8988T (cell line): ENCODE results near the gene DPAGT1.
A peak's percentile ranks its signal among the peaks of the same experiment; 100 is the strongest.
"Not testable (repeated sequence)": the region's sequence is repeated elsewhere in the genome, so short reads cannot be mapped to it uniquely, and the experiment has no call there.

ENCODE experiments used
- DNase-seq: peaks from one replicate; pipeline ENCODE4 v3.0.0; 2011

The DPAGT1 gene

DNA sequence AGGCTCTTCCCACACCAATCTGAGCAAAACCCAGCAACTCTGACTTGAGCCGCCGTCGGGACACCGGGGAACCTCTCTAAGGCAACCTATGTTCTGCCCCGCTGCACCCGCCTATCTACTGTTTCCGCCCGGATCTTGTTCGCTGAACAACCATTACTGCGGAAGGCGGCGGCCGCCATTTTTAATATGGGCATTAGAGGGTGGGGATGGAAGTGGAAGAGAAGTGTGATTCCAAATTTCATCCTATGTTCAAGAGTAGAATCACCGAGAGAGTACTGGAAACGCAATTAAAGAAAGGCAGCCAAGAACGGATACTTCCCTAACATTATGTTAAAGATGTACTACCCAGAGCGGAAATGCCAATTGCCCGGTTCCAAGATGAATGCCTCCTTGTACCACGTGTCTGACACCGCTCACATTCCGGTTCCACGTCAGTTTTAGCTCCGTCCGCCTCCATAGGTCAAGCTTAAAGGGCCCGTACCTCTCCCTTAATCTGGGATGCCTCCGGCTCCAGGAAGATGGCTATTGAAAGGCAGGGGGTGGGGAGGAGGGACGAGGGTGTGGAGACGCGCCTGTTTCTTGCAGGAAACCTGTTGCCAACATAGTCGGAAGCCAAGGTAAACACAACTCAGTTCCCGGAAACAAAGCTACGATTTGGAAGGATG lies at the start of gene DPAGT1:
DPAGT1 (minus strand) TSS at position 95 of the 665 bp plus-strand sequence. CDS start 198 bp downstream, outside the sequence.
- DNase-seq = peak; percentile 84

DNA sequence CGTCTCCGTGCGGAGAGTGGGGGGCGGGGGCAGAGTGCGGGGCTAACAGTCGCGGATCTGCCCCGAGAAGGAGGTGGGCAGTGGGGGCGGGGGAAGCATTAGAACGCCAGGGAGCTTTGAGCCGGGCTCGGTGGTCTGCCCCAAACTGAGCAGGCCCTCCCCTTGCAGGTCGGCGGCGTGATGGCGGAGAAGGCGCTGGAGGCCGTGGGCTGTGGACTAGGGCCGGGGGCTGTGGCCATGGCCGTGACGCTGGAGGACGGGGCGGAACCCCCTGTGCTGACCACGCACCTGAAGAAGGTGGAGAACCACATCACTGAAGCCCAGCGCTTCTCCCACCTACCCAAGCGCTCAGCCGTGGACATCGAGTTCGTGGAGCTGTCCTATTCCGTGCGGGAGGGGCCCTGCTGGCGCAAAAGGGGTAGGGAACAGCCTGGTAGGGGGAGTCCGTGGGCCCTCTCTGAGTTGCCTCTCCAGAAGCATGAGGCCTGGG lies 48.2 kb upstream of the DPAGT1 start:
- DNase-seq = no peak

DNA sequence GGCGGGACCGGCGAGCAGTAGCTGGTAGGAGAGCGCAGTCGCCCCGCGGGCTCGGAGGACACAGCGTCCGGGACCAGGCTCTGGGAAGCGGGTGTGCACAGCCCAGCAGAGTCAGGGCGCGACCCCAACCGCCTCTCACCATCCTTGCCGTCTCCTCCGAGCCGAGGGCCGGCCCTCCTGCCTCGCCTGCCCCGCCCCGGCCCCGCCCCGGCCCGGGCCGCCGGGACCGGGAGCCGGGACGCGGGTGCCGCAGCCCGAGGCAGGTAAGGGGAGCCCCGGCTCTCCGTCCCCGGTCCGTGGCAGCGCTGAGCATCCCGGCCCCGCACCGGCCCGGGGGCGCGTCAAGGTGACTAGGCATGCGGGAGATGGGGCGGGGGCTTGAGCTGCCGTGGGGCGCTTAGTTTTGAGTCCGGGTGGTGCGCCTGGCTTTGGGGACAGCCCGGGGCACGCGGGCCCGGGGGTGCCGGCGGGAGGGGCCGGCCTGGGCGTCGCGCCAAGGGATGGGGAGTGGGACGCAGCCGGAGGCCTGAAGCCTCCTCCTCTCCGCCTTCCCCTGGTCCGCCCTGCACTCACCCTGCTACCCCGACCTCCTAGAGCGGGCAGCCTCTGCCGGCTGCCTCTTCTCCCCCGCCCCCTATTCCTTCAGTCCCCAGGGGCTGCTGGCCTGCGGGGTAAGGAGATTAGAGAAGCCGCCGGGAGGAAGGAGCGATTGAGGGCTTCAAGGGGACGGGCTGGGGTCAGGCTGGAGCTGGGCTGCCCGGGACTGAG lies 47.5 kb upstream of the DPAGT1 start, which contains the start of gene ABCG4:
ABCG4 (plus strand) TSS at position 35 of the 768 bp plus-strand sequence. CDS start 914 bp downstream, outside the sequence.
- DNase-seq = peak; percentile 53

DNA sequence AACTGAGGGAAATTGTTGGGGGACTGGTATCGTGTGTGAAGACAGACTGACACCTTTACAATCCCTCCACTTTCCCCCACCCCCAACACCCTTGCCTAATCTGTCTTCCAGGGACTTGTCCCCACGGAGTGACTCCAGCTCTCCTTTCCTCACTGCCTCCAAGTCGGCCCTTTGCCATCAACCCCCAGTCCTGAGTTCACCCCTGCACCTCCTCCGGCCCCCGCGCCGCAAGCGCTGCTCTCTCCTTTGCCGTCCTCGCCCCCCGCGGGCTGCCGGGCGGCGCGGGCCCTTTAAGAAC lies 47.0 kb upstream of the DPAGT1 start:
- no peak for DNase-seq

DNA sequence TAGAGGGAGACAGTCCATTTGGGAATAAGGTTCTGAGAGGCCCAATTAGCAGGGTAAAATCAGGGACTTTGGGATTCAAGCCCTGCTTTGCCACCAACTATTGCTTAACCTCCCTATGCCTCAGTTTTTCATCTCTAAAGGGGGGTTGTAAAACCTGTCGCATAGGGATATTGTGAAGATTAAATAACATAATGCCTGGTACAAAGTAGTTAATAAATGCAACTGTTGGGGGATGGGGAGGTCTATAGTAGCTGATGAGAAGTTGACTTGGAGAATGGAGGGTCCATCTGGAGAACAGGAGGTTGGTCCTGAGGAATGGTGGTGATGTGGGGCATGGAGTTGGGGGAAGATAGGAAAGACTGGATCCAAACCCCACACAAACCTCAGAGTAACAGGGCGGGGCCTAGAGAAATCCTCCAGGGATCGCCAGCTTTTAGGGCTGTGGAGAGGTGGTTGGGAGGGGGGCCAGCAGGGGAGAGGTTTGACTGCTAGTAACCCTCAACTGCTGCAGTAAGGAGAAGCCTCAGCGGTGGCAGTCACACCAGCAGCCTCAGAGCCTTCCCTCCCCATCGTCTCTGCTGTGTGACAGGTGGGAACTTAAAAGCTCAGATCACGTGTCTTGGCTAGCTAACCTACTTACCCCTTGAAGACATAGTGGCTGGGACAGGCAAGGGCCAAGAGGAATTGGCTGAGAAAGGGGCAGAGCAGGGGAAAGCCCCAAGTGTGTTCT lies 46.1 kb upstream of the DPAGT1 start:
- DNase-seq = no peak

DNA sequence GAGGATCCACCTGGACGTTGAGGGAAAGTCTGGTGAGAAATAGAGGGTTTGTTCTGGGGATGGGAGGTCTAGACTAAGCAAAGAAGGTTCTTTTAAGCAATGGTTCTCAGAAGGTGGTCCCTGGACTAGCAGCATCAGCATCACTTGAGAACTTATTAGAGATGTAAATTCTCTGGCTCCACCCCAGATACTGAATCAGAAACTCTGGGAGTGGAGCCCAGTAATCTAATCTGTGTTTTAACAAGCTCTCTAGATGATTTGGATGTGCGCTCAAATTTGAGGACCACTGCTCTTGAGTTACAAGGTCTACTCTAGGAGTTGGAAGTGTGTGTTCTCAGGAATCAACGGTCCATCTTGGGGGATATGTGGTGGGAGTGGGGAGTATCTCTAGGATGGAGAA lies 43.9 kb upstream of the DPAGT1 start:
- DNase-seq = no peak

DNA sequence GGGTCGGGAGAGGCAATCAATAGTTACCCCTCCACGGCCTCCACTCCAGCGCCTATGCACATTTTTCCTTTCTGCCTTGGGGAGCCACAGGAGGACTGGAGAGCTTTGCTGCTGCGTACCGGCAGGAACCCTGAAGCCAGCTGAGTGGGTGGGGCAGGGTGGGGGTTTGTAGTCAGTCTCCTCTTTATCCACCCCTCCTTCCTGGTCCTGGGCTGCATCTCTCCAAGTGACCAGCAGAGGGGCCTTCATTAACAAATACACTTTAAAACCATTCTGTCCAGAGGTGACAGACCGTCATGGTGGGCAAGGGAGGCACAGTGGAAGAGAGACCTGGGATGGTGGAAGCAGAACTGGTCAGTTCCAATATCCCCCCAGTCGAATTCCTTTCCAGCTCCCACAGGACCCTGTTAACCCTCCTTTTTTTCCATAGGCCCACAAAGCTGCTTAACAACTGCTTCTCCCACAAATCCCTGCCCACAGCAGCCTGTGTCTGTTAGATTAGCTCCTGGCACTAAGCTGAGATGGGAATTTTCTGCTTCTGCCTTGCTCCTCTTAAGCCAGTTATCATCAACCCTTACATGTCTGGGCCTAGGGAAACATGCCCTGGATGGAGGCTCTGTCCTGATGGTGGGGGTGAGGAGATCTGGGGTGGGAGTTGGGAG lies 43.3 kb upstream of the DPAGT1 start:
- peak; percentile 96 for DNase-seq

DNA sequence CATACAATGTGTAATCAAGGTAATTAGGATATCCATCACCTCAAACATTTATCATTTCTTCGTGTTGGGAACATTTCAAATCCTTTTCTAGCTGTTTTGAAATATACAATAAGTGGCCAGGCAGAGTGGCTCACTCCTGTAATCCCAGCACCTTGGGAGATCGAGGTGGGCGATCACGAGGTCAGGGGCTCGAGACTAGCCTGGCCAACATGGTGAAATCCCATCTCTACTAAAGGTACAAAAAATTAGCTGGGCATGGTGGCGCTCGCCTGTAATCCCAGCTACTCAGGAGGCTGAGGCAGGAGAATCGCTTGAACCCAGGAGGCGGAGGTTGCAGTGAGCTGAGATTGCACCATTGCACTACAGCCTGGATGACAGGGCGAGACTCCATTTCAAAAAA lies 37.6 kb upstream of the DPAGT1 start:
- not testable (repeated sequence) for DNase-seq

DNA sequence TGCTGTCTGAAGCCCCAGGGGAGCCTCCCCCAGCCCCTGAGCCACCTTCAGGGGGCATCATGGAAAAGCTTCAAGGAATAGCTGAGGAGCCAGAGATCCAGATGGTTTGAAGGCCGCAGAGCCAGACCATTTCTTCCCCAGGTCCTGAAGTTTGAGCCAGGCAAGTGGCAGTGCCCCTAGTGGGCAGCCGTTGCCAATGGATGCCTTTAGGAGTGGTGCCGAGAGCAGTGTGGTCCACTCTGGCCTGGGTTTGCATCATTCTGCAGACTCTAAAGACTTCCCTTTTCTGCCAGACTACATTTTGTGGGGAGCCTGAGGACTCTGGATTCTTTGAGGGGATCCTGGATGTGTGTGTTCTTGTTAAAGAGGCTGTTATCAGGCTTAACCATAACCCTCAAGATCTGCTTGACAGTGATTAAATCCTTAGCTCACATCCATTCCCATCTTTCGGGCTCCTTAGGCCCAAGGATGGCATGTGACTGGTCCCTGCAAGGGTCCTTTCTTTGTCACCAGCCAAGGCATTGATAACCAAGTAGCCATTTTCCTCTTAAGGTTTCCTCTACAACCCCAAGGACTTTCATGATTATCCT lies 32.8 kb upstream of the DPAGT1 start:
- DNase-seq = no peak

DNA sequence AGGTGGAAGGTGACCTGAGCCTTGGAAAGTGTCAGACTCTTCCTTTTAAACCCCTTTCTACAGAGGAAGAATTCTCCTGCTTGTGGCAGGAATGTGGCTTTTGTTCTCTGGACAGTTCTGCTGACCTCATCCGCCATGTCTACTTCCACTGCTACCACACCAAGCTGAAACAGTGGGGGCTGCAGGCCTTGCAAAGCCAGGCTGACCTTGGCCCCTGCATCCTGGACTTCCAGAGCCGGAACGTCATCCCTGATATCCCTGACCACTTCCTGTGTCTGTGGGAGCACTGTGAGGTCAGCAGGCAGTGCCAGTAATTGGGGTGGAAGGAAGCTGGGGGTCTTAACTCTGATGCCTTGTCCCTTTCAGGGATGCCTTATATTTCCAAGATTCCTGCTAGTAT lies 29.0 kb upstream of the DPAGT1 start:
- no peak for DNase-seq

DNA sequence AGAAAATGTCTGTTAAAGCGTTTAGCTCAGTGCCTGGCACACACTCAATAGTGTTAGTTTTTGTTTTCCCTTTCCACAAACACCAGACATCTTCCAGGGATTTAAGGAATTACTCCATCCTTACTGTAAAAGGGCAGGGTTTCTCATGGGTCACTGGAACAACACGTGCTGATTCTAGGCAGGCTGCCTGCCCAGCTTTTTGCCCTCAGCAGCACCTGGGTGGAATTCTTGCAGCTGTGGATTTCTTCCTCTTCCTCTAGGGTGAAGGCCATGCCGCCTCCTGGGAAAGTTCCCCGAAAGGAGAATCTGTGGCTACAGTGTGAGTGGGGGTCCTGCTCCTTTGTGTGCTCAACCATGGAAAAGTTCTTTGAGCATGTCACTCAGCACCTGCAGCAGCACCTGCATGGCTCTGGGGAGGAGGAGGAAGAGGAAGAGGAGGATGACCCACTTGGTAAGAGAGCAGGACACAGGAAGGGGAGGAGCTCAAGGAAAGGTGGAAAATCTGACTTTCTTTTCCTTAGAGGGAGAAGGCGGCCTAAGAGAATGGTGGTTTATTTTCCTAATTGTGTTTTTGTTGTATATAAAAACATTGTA lies 25.1 kb upstream of the DPAGT1 start:
- no peak for DNase-seq

DNA sequence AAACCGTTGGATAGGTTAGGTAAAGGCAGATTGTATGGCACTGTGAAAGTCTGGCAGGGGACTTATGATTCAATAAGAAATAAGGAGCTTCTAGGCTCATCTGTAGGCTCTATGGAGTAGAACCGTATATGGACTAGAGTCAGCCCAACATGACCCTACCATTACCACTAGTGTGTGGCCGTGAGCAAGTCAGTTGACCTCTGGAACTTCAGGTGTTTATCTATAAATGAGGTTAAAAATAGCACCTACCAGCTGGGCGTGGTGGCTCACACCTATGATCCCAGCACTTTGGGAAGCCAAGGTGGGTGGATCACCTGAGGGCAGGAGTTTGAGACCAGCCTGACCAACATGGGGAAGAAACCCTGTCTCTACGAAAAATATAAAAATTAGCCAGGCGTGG lies 24.2 kb upstream of the DPAGT1 start:
- no peak for DNase-seq

DNA sequence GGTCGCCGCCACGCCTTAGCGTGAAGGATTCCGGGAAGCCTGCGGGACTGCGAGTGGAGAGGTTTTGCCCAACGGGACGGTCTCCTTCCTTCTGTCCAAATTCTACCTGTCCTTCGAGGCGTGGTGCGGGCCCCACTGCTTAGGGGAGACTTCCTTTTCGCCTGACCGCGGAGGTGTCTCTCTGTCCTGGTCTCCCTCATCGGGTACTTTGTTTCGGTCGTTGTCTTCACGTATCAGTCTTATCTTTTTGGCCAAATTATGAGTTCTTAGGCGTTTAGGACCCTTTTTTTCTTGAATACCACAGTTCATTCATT lies 20.1 kb upstream of the DPAGT1 start:
- no peak for DNase-seq

DNA sequence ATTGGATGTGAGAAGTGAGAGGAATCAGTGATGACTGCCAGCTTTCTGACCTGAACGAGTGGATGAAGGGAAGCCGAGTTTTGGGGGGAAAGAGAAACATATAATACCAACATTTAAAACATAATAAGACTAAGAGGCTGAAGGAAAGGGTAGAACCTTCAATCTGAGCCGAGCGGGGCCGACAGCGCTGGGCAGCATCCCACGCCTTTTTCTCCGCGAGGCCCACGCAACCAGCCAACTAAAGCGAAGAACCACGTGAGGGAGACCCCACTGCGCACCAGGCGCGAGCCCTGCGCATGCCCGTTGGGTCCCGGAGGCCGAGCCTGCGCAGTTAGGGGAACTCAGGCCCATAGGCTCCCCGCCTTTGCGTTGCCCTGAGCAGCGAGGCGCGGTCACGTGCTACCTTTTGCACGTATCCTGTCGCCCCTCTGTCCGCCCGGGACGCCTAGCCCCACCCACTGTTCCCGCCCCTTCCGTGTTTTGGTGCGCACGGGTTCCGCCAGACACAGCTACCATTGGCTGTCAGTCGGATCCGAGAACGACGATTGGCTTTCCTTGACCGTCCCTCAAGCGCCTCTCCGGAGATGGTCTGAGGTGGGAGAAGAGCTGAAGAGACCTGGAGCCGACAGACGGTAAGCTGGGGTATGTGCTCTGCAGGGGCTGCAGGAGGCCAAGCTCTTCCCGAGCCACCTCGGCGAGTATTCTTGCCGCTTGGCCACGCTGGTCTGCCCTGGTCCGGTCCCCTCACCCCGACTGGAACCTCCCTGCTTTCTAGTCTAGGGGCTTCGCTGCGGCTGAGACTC lies 19.6 kb upstream of the DPAGT1 start, which contains the start of gene HINFP:
HINFP (plus strand) TSS at position 573 of the 803 bp plus-strand sequence. CDS start 5,365 bp downstream, outside the sequence.
- DNase-seq = peak; percentile 97

DNA sequence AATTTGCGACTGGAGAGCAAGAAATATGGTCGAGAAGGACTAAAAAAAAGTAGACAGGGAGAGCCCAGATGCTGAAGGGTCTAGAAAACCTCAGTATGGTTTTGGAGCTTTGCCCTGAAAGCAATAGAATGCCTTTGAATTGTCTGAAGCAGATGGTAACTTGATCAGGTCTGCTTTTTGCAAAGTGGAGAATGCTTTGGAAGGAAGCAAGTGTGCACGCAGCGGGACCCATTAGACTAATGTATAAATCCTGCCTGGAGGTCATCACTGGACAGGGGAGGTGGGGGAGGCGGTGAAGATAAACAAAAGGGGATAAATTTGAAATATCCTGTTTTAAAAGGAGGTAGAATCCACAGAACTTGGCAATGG lies 19.0 kb upstream of the DPAGT1 start:
- no peak for DNase-seq

DNA sequence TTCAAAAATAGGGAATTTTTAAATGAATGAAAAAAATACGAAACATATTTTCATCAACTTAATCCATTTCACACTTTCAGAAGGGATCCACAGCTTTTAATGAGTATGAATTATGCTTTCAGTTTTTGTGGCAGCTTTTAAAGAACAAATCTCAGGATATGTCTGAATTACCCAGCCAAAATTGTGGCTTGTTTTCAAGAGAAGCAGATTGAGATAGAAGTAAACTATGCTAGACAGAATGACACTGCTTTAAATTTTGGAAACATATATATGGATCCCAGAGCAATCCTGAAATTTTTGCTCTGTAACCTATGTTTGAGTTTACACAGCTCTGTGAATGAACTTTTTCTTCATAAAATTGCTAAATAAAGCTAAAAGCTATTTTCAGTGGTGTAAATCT lies 17.3 kb upstream of the DPAGT1 start:
- DNase-seq = no peak

DNA sequence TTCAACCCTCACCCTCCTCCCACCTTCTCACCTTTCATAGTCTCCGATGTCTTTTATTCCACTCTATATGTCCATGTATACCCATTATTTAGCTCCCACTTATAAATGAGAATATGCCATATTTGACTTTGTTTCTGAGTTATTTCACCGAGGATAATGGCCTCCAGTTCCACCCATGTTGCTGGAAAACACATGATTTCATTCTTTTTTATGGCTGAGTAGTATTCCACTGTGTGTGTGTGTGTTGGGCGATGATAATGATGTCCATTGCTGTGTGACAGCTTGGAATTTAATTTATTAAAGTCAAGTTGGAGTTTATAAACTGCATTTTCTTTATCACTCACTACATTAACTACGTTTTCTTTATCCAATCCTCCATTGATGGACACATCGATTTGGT lies 16.6 kb upstream of the DPAGT1 start:
- no peak for DNase-seq

DNA sequence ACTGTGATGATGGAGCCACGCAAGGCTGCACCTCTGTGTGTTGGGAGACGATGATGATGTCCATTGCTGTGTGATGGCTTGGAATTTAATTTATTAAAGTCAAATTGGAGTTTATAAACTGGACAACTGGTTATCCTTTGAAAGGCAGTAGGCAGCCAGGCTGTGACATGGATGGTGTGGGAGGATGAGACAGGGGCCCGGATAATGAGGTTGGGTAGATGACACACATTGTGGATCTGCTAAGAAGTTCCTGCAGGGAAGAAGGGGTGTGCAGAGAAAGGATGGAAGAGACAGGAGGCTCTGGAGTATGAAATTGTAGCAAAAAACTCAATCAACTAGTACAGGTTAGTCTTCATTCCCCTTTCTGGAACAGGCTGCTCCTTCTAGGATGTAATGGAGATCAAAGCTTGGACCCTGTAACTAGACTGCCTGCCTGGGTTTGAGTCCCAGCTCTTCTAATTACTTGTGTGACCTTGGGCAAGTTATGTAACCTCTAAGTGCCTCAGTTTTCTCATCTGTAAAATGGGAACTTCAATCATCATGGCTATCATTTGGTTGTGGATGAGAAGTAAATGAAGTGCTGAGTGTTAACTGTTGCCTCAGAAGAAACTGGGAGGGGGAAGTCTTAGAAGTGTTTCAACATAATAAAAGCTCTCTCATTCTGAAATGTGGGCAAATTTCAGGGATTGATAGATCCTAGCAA lies 15.5 kb upstream of the DPAGT1 start:
- no peak for DNase-seq

DNA sequence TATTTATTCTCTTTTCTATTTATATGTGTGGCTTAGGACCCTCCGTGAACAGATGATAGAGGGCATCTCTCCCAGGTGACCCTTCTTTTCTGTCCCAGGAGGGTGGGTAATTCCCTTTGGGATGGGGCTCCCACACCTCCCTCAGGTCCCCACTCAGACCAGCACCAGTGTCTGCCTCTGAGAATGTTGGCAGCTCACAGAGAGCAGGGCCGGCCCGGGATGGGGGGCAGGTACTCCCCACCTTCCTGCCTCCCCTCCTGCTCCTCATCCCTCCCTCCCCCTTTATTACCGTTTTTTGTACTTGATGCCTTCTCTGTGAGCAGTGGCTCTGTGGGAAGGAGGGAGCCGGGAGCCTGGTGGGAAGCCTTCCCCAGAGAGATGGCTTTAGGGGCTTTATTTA lies 14.9 kb upstream of the DPAGT1 start:
- no peak for DNase-seq

DNA sequence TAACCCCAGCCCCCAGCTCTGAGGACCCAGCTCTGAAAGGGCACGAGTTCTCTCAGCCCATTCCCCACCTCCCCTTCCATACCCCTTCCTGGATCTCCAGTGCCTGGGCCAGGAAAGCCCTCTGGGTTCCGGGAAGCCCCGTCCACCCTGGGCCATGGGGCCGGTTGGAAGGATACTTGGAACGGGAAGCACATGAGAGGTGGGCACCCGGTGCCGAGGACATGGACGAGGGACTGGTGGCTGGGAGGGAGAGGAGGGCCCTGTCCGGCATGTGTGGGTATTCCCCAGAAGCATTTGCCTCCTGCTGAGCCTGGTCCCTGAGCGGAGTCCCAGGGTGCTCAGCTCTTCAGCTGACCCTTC lies 14.6 kb upstream of the DPAGT1 start:
- no peak for DNase-seq
